Ishikawa (cell line): ENCODE measurements around the gene MAP1B.

Experiments used
- CEBPB ChIP-seq: IDR thresholded peaks from 2 replicates; pipeline ENCODE4 v1.6.1; 2012
- CREB1 ChIP-seq: IDR thresholded peaks from 2 replicates; pipeline ENCODE4 v1.6.1; 2012; ENCODE audit warnings: low read depth
- EGR1 ChIP-seq: IDR thresholded peaks from 2 replicates; pipeline ENCODE4 v1.6.1; 2012
- EP300 ChIP-seq: IDR thresholded peaks from 2 replicates; pipeline ENCODE4 v1.6.1; 2012; ENCODE audit warnings: borderline replicate concordance
- FOXM1 ChIP-seq: IDR thresholded peaks from 2 replicates; pipeline ENCODE4 v1.6.1; 2012; ENCODE audit warnings: low read depth, borderline replicate concordance
- MAX ChIP-seq: IDR thresholded peaks from 2 replicates; pipeline ENCODE4 v1.6.1; 2012
- NFIC ChIP-seq: IDR thresholded peaks from 2 replicates; pipeline ENCODE4 v1.6.1; 2012
- RAD21 ChIP-seq: IDR thresholded peaks from 2 replicates; pipeline ENCODE4 v1.6.1; 2012; ENCODE audit warnings: low read depth
- REST ChIP-seq: IDR thresholded peaks from 2 replicates; pipeline ENCODE4 v1.6.1; 2012; ENCODE audit warnings: low read depth, mild to moderate bottlenecking
- TAF1 ChIP-seq: IDR thresholded peaks from 2 replicates; pipeline ENCODE4 v1.6.1; 2012; ENCODE audit warnings: low read depth, mild to moderate bottlenecking
- TCF12 ChIP-seq: IDR thresholded peaks from 2 replicates; pipeline ENCODE4 v1.6.1; 2012; ENCODE audit warnings: low read depth
- TEAD4 ChIP-seq: IDR thresholded peaks from 2 replicates; pipeline ENCODE4 v1.6.1; 2012
- USF1 ChIP-seq: IDR thresholded peaks from 2 replicates; pipeline ENCODE4 v1.6.1; 2012
- YY1 ChIP-seq: IDR thresholded peaks from 2 replicates; pipeline ENCODE4 v1.6.1; 2012; ENCODE audit warnings: low read depth
- ZBTB7A ChIP-seq: IDR thresholded peaks from 2 replicates; pipeline ENCODE4 v1.6.1; 2012; ENCODE audit warnings: low read depth

Gene MAP1B

DNA sequence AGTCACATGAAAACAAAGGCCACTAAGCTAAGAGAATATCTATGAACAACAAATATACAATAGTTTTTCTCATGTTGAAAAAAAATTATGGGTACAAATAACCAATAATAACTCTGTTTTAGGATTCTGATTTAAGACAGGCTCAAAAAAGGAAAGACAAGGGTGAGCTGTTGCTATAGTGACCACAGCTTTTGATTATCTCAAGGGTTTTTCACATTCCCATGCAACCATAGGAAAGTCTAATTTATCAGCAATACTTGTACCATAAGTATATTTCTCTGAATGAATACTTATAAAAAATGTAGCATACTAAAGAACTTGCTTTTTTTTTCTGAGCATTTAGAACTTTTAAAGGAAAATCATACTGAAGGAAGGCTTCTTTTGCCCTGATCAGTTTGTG is 144.7 kb downstream of the MAP1B start:
- TF ChIP-seq USF1 (no peak), MAX (no peak), TAF1 (no peak), CEBPB (no peak), REST (no peak), TCF12 (no peak), NFIC (no peak), EP300 (no peak), CREB1 (no peak), RAD21 (no peak), ZBTB7A (no peak), EGR1 (no peak), YY1 (no peak), FOXM1 (no peak), TEAD4 (no peak)

GRCh38 chr5:72252574-72253155 is 145.4 kb downstream of the MAP1B start:
- TF ChIP-seq USF1: no peak
- no peak for TF ChIP-seq MAX
- no peak for TF ChIP-seq TAF1
- 0 out of 2 replicates have a peak, but pooled peaks have one; percentile 11 for TF ChIP-seq TEAD4
- no peak for TF ChIP-seq NFIC

DNA sequence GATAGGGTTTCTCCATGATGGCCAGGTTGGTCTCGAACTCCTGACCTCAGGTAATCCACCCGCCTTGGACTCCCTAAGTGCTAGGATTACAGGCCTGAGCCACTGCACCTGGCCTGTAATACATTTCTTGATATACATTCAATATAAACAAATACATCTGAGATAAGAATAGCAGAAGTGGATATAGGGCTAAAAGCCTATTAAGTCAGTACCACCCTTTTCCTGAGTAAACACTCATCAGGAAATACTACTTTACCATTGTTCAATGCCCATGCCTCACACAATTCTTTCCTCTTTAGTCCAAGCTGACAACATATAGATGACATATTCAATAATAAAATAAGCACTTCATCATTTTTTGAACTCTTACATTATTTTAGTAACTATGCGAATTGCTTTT is 148.0 kb downstream of the MAP1B start:
- TF ChIP-seq MAX: no peak
- TF ChIP-seq ZBTB7A: no peak
- no peak for TF ChIP-seq TAF1
- TF ChIP-seq RAD21: no peak
- TF ChIP-seq YY1: no peak
- no peak for TF ChIP-seq TCF12
- TF ChIP-seq REST: no peak
- TF ChIP-seq FOXM1: no peak
- no peak for TF ChIP-seq TEAD4

GRCh38 chr5:72255670-72256069 is 148.4 kb downstream of the MAP1B start:
- TF ChIP-seq REST (no peak), YY1 (no peak)

GRCh38 chr5:72256536-72256935 is 149.3 kb downstream of the MAP1B start:
- no peak for TF ChIP-seq REST
- no peak for TF ChIP-seq FOXM1
- no peak for TF ChIP-seq USF1
- no peak for TF ChIP-seq TEAD4
- TF ChIP-seq ZBTB7A: no peak
